Right renal pelvis (tissue), 4 donors: ENCODE data around the gene PLEKHS1. TPM values are rescaled to one million over a fixed set of nuclear protein-coding genes. Genes with fewer than 3 reads are reported as not detected.

Experiments
- DNase-seq, 4 donors: peaks; one replicate each; pipeline ENCODE4 v3.0.0-alpha.2; 2013; ENCODE audit warnings: low read depth in 4 of 4, low spot score in 3 of 4, missing footprints in 1 of 4
- polyA plus RNA-seq, 4 donors: library from polyadenylated mRNA; unstranded; fragments of 120-200 nt; gene quantifications; one replicate each; pipeline ENCODE4 v1.2.1, GENCODE V29; 2013; ENCODE audit not compliant: insufficient read length in 4 of 4

PLEKHS1 gene
- under 1 TPM; 0.04 to 0.20 (median 0.13) TPM for polyA plus RNA-seq

DNA sequence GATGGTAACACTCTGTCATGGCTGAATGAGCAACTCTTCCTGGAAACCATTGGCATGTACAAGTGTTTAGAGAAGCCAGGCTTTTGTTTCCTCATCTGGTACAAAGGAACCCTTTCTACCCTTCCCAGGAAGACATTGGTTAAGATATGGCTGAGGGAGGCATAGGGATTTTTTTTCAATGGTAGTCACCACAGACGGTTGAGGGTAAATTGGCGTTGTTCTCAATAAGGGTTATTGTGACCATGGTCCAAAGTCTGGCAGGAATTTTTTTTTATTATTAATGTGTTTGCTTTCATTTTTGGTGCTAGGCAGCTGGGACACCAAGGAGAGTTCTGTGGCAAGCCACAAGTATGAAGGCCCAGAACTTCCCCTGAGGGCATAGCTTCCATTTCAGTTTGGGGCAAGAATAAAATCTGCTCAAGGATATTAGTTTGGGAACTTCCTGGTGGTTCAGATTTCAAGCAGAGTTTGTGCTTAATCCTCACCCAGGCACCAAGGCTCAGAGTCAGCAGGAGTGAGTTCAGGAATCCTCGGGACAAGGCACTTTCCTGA, at the start of gene PLEKHS1:
PLEKHS1 (plus strand) TSS at position 502 of the 552 bp plus-strand sequence. CDS start 3,596 bp downstream, outside the sequence.
- no peak for DNase-seq

DNA sequence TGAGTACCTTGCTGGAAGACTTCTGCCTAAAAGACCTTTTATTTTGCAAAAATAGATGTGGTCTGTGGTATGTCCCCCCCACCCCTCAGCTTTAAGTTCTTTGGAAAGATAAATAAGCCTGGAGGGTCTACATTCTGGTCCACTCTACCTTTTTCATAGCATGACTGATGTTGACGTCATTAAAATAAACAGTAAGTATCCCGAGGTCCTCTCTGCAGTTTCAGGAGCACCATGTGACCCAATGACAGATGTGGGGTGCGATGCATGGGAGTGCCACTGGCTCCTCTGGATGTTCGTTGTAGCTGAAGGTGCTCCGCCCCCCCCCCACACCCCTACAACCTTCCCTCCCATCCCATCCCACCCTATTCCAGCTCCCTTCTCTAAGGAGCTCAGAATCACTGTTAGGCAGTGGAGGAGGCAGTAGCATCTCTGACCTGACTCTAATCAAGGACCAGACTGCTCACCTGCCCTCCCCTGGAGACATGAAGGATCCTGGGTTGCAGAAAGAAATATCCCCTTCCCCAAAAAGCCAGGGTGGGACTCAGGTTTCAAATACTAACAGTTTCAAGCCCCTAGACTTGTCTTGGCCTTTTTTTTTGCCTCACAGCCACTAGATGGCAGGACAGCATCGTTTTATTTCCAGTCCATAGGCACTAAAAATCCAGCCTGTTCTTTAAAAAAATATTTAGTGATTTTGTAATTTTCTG, 46.7 kb upstream of the PLEKHS1 start:
- DNase-seq = peak in 3 of 4 donors; percentile 21 to 43 (median 25)

DNA sequence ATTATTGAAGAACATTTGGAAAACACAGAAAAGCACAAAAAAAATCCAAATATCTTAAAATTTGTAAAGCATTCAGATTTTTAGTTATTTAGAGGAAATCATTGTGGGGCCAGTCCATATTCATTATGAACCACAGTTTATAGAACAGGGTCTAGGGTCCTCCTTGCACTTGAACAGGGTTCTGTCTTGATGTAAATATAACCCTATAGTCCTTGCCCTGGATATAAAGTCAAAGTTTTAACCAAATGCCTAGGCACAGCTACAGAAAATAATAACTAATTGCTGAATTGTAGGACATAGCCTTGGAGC, 46.2 kb upstream of the PLEKHS1 start:
- DNase-seq = no peak

DNA sequence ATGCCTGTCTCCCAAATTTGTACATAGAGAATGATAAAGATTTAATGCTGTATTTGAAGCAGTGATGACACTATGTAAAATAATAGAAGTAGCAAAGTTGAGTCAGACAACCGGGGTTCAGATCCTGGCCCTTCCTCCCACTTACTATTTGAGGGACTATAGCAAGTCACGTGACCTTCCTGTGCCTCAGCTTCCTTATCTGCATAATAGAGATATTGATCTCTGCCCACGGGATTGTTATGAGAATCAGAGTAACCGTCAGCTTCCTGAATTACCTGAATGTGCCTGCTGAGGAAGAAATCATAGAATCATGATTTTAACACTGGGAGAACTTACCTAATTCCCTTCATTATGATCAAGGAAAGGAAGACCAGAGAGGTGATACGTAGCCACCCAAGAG, 44.9 kb upstream of the PLEKHS1 start:
- no peak for DNase-seq

DNA sequence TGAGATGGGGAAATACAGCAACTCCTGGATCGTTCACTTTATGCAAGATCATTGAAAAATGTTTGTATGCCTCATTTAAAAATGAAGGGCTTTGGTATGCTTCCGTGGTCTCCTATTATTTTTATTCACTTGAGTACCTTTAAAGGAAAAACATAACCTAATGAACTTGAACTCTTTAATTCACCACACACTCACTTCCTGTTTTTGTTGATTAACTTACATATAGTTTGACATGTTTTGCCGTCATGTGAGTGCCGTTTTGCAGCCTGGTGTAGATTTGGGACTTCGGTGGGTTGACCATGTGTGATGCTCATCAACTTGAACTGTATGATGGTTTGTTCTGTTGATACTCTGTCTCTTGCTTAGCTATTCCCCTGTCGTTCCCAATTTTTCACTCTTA, 42.8 kb upstream of the PLEKHS1 start:
- no peak for DNase-seq

DNA sequence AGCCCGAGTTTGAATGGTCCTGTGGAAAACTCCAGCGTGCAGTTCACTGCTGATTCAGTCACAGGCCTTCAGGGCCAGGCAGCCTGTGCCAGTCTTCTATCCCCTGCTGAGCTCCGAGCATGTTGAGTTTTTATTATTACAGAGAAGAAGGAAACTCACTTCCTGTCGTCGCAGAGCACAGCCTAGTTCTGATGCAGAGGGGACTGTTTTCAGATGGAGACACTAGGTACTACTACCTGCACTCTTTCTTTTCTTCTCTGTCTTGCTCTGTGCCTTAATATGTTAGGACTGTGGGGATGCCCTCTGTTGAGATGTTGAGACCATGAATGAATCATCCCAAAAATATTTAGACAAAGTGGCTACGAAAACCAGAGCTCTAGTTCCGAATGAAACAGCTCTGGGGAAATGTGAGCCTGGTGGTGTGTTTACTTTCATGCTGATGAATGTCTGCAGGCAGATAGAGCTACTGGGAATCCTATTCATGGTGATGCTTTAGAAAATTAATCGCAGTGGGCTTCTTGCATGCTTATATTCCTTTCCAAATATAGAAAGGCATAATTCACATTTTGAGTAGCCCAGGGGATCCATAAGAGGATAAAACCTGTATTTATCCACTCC, 42.2 kb upstream of the PLEKHS1 start:
- DNase-seq = no peak

DNA sequence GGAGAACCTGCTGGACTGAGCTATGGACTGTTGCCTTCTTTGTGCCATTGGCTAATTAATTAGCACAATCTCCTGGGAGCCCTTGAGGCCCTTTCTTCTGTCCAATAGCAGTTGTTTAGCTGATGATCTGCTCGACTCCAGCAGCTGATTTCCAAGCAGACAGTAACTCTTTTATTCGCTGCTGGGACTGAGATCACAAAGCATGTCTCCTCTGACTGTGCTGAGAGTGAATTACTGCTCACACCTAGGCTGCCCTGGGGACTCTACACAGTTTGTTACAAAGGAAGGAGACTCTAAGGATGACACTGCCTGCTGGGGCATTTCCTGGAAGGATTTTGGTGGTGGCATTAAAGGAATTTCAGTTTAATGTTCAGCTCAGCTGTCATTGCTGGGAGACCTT, 40.3 kb upstream of the PLEKHS1 start:
- DNase-seq = no peak

DNA sequence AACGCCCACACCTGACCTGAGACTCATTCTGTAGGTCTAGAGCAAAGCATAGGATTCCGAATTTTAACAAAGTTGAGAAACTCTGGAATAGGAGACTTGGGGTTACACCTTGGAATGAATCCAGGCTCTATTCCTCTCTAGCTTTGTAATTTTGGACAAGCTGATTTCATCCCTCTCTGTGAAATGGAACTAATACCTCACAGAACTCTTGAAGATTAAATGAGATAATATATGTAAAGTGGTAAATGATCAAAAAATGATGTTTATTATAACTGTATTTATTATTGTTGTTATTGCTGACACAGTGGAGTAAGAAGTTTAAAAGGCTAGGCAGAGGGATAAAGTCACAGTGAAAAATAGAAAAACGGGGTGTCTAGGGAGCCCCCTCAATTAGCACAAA, 39.5 kb upstream of the PLEKHS1 start:
- no peak for DNase-seq

DNA sequence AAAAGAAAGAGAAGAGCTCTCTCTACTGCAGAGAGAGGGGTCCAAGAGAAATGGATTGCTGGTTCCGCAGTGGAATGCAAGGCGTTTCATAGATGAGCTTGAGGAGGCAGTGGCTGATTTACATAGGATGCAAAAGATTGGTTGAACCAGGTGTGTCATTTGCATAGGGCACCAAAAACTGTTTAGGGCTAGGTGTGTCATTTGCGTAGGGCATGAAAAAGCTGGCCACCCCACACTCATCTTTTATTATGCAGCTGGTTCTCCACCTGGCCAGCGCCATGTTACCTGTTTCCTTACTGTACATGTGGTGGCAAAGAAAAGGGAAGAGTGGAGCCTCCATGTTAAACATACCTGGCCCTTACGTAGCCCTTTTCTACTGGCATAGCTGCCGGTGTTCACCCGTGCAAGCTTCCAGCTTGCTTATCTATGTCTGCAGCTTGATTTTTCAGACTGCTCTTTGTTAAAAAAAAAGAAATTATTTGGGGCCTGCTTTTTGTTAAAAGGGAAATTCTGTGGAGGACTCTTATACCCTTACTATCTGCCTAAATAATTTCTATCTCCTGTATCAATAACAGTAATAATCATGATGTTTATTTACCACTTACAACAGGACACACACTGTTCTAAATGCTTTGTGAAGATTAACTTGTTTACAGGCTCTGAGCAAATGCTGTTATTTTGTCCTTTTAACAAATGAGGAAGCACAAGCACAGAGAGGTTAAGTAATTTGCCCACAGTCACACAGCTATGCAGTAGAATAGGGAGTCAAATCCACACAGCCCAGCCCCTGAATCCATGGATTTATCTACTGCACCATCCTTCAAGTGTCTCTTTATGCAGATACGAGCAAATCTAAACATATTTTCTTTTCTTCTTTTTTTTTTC, 38.5 kb upstream of the PLEKHS1 start:
- no peak for DNase-seq

DNA sequence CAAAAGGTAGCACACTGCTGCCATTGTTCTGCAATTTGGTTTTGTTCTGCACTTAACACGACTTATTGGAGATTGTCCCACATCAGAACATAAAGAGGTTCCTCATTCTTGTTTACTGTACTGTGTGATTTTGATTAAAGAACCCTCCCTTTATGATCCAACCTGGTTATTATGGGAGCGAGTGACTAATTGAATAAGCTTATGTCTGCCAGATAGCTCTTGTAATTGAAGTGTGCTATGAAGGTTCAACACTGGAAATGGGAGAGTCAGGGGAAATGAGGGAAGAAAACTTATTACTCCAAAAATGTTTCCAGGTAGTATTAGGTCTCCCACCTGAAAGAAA, 37.9 kb upstream of the PLEKHS1 start:
- no peak for DNase-seq

DNA sequence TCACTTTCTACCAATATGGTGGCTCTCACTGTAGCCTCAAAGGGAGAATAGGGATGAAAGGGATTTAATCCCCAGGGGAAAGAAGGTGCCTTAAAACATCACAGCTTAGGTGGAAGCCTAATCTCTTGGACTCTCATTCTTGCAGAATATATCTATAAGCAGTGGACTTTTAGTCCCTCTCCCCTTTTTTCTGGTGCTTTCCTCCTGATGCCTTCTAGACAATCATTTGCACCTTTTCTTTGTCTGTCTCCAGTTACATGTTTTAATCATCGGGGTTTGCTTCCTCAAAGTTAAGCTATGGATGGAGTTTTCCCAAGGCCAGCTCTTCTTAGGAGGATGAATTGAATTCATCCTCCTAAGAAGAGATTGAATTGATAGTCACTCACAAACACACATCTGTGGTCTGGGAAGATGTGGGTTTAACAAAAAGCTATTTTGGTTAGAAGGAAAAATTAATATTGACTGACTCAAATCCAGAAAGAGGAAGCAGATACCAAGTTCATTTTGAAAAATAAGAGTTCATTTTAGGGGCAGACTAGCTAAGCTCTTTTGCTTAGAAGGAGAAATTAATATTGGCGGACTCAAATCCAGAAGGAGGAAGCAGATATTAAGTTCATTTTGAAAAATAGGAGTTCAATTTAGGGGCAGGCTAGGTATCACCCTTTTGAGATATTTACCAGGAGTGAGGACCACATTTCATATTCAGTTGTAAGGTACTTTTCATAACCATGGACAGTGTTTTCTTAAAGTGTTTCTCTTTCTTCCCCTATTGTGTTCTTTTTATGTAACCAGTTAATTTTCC, 35.2 kb upstream of the PLEKHS1 start:
- DNase-seq = no peak

DNA sequence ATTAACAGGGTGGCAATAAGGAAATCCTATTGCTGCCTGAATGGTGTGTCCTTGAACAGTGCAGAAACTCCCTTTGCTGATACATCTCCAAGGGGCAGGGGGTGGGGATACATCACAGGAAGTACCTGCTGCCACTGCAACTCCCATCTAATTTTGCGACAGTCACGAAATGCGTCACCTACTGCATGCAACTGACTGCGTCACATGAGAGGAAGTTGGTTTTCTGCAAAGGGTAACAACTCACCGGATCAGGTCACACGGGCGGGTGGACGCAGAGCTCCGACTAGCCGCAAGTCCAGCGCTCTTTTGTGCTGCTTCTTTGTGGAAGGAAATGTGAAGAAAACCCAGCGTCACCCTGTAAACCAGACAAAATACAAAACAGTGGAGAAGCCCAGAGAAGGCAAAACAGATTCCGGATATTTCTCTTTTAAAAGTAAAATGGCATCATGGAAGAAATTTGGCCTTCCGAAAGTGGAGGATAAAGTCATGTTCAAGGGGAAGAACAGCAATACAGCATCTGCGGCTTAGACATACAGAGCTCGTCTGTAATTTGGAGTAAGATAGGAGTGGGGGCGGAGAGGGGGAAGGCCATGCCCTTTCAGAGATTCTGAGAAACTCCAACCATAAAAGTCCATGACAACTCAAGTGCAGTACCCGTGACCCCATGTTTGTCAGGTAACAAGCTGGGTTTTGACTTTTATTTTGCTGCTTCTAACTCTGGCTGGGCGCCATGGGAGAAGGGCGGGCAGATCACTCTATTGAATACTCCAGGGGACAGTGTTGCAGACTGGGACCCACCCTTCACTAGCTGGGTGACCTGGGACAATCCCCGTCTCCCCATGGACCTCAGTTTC, 32.3 kb upstream of the PLEKHS1 start:
- no peak for DNase-seq

DNA sequence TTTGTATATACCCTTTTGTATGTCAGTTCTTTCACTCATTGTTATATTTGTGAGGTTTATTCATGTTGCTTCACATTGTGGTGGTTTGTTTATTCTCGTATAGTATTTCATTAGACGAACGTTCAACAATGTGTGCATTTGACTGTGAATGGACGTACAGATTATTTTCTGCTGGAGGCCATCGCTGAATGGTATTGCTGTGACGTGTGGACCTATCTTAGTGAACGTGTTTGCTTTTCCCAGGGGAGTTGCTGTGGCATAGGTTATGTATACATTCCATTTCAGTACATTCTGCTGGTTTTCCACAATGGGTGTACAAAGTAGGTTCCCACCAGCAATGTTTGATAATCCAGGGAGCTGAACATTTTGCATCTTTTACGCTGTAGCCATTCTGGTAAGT, 31.1 kb upstream of the PLEKHS1 start:
- DNase-seq = no peak

DNA sequence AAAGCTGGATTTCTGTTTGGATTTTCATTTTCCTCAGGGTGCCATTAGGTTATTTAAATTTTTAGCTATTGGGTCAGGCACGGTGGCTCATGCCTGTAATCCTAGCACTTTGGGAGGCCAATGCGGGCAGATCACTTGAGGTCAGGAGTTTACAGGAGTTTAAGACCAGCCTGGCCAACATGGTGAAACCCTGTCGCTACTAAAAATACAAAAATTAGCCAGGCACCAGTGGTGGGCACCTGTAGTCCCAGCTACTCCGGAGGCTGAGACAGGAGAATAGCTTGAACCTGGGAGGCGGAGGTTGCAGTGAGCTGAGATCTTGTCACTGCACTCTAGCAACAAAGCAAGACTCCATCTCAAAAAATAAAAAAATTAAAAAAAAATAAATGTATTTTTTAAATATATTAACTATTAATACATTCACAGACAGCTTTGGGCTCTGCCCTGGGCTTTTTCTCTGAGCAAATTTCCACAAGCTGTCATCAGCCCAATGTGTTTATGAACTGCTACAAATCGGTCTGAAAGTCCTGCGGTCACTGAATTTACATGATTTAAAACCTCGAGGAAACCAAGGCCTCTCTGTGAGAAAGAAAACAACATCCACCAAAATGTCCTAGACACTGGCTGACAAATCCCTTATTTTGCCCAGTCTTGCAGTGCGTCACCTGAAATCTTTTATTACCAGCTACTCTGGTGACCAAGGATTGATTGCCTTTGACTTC, 19.2 kb upstream of the PLEKHS1 start:
- no peak for DNase-seq

DNA sequence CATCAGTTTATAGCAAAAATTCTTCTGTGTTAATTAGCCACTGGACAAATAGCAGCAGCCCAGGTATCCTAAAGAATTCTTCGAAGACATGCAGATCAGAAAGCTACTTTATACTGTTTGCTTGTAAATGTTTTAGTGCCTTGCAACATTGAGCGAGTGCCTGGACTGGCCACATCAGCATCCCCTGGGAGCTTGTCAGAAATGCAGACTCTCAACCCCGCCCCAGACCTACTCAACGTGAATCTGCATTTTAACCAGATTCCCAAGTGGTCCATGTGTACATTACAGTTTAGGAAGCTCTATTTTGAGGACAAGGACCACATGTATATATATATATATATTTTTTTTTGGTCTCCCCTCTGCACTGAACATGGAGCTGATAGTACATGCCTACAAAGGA, 18.5 kb upstream of the PLEKHS1 start:
- no peak for DNase-seq

DNA sequence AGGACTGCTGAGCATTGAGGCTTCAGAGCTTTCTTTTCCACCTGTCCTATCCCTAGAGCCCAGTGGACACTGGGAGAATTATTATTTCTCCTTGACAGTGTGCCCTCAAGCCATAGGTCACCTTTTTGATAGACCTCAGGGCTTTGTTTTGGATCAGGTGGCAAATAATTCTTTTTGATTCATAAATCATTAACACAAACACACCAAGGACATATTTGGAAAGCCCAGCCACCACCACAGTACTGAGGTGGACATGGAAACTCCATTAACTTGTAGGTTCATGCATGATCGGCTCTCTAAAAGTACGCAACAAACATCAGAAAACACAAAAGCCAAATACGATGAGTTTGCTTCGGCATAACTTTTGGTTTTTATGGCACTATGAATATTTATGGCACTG, 17.8 kb upstream of the PLEKHS1 start:
- no peak for DNase-seq

DNA sequence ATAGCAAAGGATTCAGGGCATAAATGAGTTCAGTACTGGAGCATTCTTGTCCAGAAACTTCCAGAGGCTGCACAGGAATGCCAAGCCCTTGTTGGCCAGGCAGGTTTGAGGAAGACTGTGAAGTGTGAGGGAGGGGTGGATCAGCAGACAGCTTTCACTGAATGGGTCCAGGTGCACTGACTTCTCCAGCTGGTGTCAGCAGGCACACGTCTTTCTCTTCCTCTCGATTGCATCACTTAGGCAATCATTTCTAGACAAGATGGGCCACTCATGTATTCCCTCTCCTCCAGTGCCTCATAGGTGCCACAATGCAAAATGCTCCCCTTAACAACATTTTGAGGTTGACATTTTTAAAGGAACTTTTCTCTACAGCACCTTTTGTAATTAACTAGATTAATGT, 15.6 kb upstream of the PLEKHS1 start:
- DNase-seq = no peak

DNA sequence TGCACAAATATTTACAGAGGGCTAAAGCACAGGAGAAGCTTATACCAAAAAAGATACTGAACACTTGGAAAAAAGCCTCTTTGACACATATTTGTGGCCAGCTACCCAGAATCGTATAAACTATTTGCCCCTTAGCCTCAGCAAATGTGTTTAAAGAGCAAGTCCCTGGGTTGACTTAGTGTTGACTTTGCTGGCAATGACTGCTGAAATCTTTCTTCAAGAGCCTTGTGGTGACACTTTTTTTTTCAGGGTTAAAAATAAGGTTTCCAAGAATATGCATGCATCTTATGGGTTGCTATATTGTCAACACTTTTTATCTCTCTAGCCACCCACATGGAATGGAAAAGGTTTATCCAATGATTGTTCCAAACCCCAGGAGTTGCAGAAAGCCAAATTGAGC, 14.9 kb upstream of the PLEKHS1 start:
- no peak for DNase-seq

DNA sequence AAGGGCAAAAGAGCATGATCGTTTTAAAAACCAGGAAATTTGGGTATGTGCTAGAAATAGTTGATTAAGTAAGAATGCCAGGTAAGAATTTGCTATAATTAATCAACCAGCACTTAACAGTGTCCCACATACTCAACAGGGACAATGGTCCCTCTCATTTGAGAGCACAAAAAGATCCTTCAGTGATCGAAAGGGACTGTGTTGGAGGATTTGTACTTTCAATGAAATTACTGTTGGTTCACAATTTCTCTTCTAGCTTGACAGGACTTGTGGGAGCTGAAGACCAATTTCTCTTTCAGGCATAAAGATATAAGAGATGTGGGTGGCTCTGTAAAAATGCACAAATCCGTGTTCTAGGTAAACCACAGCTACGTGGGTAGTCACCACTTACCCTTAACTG, 12.5 kb upstream of the PLEKHS1 start:
- no peak for DNase-seq
